SK-N-SH treated with all-trans-retinoic acid at 6 μM for 48 hours (cell line): ENCODE data around the gene PFKL.

Experiments used
- ATAC-seq: fragments of 200-7000 bp; cut with Tn5 transposase; 3 replicates; pipeline ENCODE4 v1.9.1; 2020; ENCODE audit warnings: mild to moderate bottlenecking, moderate library complexity
- ARNTL ChIP-seq: fragments of 450-650 bp; formaldehyde crosslinking; IDR thresholded peaks from 2 replicates; pipeline ENCODE4 v1.5.0; 2020; ENCODE audit warnings: low read depth, mild to moderate bottlenecking, moderate library complexity, borderline replicate concordance
- BACH2 ChIP-seq: fragments of 250-450 bp; sonication (Bioruptor Pico); IDR thresholded peaks from 2 replicates; pipeline ENCODE4 v1.9.0; 2021; ENCODE audit warnings: mild to moderate bottlenecking, borderline replicate concordance
- GLIS3 ChIP-seq: fragments of 250-450 bp; sonication (Bioruptor Pico); IDR thresholded peaks from 2 replicates; pipeline ENCODE4 v1.5.0; 2020; ENCODE audit warnings: mild to moderate bottlenecking, moderate library complexity
- ISL1 ChIP-seq: fragments of 250-450 bp; sonication (Bioruptor Pico); IDR thresholded peaks from 2 replicates; pipeline ENCODE4 v2.1.2; 2022; ENCODE audit warnings: mild to moderate bottlenecking, moderate library complexity
- OSR1 ChIP-seq: fragments of 250-450 bp; sonication (Bioruptor Pico); IDR thresholded peaks from 2 replicates; pipeline ENCODE4 v1.8.0; 2022; ENCODE audit warnings: moderate library complexity, mild to moderate bottlenecking, inconsistent platforms
- PATZ1 ChIP-seq: fragments of 250-450 bp; sonication (Bioruptor Pico); IDR thresholded peaks from 2 replicates; pipeline ENCODE4 v1.8.0; 2020; ENCODE audit warnings: mild to moderate bottlenecking, moderate library complexity, borderline replicate concordance
- POU6F1 ChIP-seq: fragments of 250-450 bp; sonication (Bioruptor Pico); IDR thresholded peaks from 2 replicates; pipeline ENCODE4 v1.8.0; 2021; ENCODE audit warnings: low read depth, mild to moderate bottlenecking, moderate library complexity, borderline replicate concordance
- RARB ChIP-seq: fragments of 250-450 bp; sonication (Bioruptor Pico); IDR thresholded peaks from 2 replicates; pipeline ENCODE4 v1.8.0; 2021; ENCODE audit warnings: mild to moderate bottlenecking, moderate library complexity
- SNAI2 ChIP-seq: fragments of 250-450 bp; sonication (Bioruptor Pico); IDR thresholded peaks from 2 replicates; pipeline ENCODE4 v1.5.0; 2020; ENCODE audit warnings: mild to moderate bottlenecking, moderate library complexity
- TCF4 ChIP-seq: fragments of 250-450 bp; sonication (Bioruptor Pico); IDR thresholded peaks from 2 replicates; pipeline ENCODE4 v1.8.0; 2021; ENCODE audit warnings: mild to moderate bottlenecking, moderate library complexity, borderline replicate concordance
- TOX ChIP-seq: fragments of 250-450 bp; sonication (Bioruptor Pico); IDR thresholded peaks from 2 replicates; pipeline ENCODE4 v1.8.0; 2021; ENCODE audit warnings: mild to moderate bottlenecking, moderate library complexity, borderline replicate concordance
- ZC3H10 ChIP-seq: fragments of 250-450 bp; sonication (Bioruptor Pico); IDR thresholded peaks from 2 replicates; pipeline ENCODE4 v1.5.1; 2021; ENCODE audit warnings: mild to moderate bottlenecking, moderate library complexity
- ZFP30 ChIP-seq: fragments of 450-650 bp; formaldehyde crosslinking; IDR thresholded peaks from 2 replicates; pipeline ENCODE4 v1.5.0; 2022; ENCODE audit warnings: mild to moderate bottlenecking, moderate library complexity
- ZNF565 ChIP-seq: fragments of 450-650 bp; formaldehyde crosslinking; conservative IDR thresholded peaks from 2 replicates; pipeline ENCODE4 v1.5.0; 2020; ENCODE audit warnings: low read depth, mild to moderate bottlenecking, moderate library complexity
- ZNF70 ChIP-seq: fragments of 450-650 bp; formaldehyde crosslinking; IDR thresholded peaks from 2 replicates; pipeline ENCODE4 v1.5.0; 2020; ENCODE audit warnings: mild to moderate bottlenecking, moderate library complexity
- TF ChIP-seq, protein P1 (sequence below): fragments of 250-450 bp; sonication (Bioruptor Pico); IDR thresholded peaks from 2 replicates; pipeline ENCODE4 v1.5.0; 2020; ENCODE audit warnings: mild to moderate bottlenecking, moderate library complexity
- TF ChIP-seq, protein P2 (sequence below): fragments of 250-450 bp; sonication (Bioruptor Pico); IDR thresholded peaks from 2 replicates; pipeline ENCODE4 v1.5.1; 2021; ENCODE audit warnings: mild to moderate bottlenecking, moderate library complexity
- TF ChIP-seq, protein P3 (sequence below): fragments of 250-450 bp; sonication (Bioruptor Pico); IDR thresholded peaks from 2 replicates; pipeline ENCODE4 v1.5.1; 2020; ENCODE audit warnings: low read depth, mild to moderate bottlenecking, moderate library complexity

Gene PFKL

DNA sequence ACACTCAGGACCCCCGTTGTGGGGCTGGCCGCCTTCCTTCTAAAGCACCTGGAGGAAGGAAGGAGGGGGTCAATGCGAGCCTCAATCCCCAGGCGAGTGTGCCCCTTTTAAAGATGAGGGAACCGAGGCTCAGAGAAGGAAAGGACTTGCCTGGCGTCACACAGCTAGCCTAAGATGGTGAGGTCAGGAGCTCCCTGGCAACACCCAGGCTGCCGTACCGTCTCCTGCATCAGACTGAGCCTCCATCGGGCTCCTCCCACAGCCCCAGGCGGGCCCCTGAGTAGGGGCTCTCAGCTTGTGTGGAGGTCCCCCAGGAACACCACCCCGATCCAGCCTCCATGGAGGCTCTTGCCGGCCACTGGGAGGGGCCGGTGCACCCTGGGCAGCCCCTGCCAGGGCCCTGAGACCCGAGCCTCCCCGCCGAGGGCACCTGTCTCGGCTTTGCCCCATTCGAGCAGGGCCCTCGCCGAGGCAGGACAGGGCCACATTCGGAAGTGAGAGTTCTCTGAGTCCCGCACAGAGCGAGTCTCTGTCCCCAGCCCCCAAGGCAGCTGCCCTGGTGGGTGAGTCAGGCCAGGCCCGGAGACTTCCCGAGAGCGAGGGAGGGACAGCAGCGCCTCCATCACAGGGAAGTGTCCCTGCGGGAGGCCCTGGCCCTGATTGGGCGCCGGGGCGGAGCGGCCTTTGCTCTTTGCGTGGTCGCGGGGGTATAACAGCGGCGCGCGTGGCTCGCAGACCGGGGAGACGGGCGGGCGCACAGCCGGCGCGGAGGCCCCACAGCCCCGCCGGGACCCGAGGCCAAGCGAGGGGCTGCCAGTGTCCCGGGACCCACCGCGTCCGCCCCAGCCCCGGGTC lies 14.5 kb upstream of the PFKL start, which contains the start of gene AIRE:
Gene AIRE (plus strand): TSS at position 739 of the 855 bp plus-strand sequence. CDS start 131 bp downstream, outside the sequence.
- ATAC-seq: peak; percentile 34; the same call in 2 of the 3 replicates
- TF ChIP-seq ZNF565 (no peak), RARB (CRISPR knock-in tag) (no peak), TOX (CRISPR knock-in tag) (no peak), GLIS3 (CRISPR knock-in tag) (no peak), ZC3H10 (CRISPR knock-in tag) (no peak), PATZ1 (CRISPR knock-in tag) (no peak), OSR1 (CRISPR knock-in tag) (no peak), BACH2 (CRISPR knock-in tag) (no peak)
- TF ChIP-seq, protein P1, sequence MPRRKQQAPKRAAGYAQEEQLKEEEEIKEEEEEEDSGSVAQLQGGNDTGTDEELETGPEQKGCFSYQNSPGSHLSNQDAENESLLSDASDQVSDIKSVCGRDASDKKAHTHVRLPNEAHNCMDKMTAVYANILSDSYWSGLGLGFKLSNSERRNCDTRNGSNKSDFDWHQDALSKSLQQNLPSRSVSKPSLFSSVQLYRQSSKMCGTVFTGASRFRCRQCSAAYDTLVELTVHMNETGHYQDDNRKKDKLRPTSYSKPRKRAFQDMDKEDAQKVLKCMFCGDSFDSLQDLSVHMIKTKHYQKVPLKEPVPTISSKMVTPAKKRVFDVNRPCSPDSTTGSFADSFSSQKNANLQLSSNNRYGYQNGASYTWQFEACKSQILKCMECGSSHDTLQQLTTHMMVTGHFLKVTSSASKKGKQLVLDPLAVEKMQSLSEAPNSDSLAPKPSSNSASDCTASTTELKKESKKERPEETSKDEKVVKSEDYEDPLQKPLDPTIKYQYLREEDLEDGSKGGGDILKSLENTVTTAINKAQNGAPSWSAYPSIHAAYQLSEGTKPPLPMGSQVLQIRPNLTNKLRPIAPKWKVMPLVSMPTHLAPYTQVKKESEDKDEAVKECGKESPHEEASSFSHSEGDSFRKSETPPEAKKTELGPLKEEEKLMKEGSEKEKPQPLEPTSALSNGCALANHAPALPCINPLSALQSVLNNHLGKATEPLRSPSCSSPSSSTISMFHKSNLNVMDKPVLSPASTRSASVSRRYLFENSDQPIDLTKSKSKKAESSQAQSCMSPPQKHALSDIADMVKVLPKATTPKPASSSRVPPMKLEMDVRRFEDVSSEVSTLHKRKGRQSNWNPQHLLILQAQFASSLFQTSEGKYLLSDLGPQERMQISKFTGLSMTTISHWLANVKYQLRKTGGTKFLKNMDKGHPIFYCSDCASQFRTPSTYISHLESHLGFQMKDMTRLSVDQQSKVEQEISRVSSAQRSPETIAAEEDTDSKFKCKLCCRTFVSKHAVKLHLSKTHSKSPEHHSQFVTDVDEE (CRISPR knock-in tag): no peak
- TF ChIP-seq, protein P2, sequence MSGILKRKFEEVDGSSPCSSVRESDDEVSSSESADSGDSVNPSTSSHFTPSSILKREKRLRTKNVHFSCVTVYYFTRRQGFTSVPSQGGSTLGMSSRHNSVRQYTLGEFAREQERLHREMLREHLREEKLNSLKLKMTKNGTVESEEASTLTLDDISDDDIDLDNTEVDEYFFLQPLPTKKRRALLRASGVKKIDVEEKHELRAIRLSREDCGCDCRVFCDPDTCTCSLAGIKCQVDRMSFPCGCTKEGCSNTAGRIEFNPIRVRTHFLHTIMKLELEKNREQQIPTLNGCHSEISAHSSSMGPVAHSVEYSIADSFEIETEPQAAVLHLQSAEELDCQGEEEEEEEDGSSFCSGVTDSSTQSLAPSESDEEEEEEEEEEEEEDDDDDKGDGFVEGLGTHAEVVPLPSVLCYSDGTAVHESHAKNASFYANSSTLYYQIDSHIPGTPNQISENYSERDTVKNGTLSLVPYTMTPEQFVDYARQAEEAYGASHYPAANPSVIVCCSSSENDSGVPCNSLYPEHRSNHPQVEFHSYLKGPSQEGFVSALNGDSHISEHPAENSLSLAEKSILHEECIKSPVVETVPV (CRISPR knock-in tag): no peak
- TF ChIP-seq, protein P3, sequence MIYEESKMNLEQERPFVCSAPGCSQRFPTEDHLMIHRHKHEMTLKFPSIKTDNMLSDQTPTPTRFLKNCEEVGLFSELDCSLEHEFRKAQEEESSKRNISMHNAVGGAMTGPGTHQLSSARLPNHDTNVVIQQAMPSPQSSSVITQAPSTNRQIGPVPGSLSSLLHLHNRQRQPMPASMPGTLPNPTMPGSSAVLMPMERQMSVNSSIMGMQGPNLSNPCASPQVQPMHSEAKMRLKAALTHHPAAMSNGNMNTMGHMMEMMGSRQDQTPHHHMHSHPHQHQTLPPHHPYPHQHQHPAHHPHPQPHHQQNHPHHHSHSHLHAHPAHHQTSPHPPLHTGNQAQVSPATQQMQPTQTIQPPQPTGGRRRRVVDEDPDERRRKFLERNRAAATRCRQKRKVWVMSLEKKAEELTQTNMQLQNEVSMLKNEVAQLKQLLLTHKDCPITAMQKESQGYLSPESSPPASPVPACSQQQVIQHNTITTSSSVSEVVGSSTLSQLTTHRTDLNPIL: no peak

GRCh38 chr21:44286086-44286715 lies 13.7 kb upstream of the PFKL start:
- no peak for TF ChIP-seq ZNF70 (CRISPR knock-in tag)
- ATAC-seq: no peak

DNA sequence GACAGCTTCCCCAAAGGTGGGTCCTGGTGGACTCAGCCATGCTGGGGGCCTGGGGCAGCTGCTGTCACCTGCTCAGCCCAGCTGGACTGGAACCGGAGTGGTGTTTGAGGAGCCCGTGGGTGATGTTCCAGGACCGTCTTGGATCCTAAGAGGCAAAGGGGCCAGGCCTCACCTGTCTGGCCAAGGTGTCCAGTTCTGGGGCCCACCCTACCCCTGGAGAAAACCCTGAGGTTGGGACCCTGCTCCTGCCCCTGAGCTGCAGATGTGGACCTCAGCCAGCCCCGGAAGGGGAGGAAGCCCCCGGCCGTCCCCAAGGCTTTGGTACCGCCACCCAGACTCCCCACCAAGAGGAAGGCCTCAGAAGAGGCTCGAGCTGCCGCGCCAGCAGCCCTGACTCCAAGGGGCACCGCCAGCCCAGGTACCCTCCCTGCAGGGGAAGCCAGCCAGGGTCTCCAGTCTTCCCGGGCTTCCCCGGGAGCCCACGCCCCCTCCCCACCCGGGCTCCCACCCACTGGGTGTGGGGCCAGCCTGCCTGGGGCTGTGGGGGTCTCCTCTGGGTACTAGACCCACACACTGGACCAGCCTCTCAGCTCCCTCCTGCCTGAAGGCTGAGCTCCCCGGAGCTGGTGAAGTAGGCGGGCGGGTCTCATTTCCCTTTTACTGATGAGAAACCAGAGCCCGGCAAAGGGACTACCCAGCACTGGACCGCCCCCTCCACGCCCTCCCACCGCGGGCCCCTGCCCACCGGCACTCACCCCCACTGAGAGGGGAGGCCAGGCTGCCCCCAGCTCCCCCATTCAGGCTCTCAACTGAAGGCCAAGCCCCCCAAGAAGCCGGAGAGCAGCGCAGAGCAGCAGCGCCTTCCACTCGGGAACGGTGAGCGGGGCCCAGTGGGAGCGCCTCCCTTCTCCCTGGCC lies 12.9 kb upstream of the PFKL start:
- no peak for ATAC-seq
- TF ChIP-seq SNAI2 (CRISPR knock-in tag) (no peak), OSR1 (CRISPR knock-in tag) (no peak), BACH2 (CRISPR knock-in tag) (no peak), ZFP30 (CRISPR knock-in tag) (no peak), POU6F1 (CRISPR knock-in tag) (no peak), ISL1 (no peak), TCF4 (CRISPR knock-in tag) (no peak), ZNF565 (no peak), ARNTL (no peak), ZC3H10 (CRISPR knock-in tag) (no peak)
- TF ChIP-seq, protein P2 (CRISPR knock-in tag): no peak
- TF ChIP-seq, protein P1 (CRISPR knock-in tag): no peak
